Adrenal gland (tissue), 5 donors: ENCODE measurements around the gene CSAG2.

Experiments
- CTCF ChIP-seq, 6 experiments: fragments of 450-650 bp in 4 of 6; fragments of 200-600 bp in 2 of 6; sonication (generic) in 1 of 6; IDR thresholded peaks; 1 replicate in 5 of 6; 2 replicates in 1 of 6; pipeline versions ENCODE4 v1.5.1 to v1.8.0; 2016 to 2021; ENCODE audit warnings: antibody characterized with exemption in 6 of 6, mild to moderate bottlenecking in 2 of 6, moderate library complexity in 1 of 6
- POLR2A ChIP-seq, 2 donors: fragments of 450-650 bp; IDR thresholded peaks; one replicate each; pipeline ENCODE4 v1.6.1; 2017; ENCODE audit warnings: antibody characterized with exemption in 2 of 2, mild to moderate bottlenecking in 2 of 2, moderate library complexity in 1 of 2
- donor health status: DM: no; HTN: no; CAD: no.

GRCh38 chrX:152658302-152658701 is 50.8 kb downstream of the CSAG2 start:
- no peak for TF ChIP-seq POLR2A (IDR thresholded peaks at IDR 0.05)
- no peak for TF ChIP-seq CTCF (IDR thresholded peaks at IDR 0.05)
